DOHH2 (cell line): Measurements from ENCODE around the gene LRP10.

Experiments used
- EZH2phosphoT487 ChIP-seq: fragments of 200-600 bp; sonication (generic); IDR thresholded peaks from 2 replicates; pipeline ENCODE4 v1.6.1; 2017; ENCODE audit warnings: borderline replicate concordance, mild to moderate bottlenecking, antibody characterized with exemption, low read length, moderate library complexity, mixed read lengths
- TF ChIP-seq, protein P1 (sequence below): fragments of 200-600 bp; sonication (generic); IDR thresholded peaks from one replicate; pipeline ENCODE4 v1.5.1; 2014; ENCODE audit warnings: antibody characterized with exemption, mild to moderate bottlenecking, low read depth, low read length; ENCODE audit not compliant: poor library complexity, severe bottlenecking

DNA sequence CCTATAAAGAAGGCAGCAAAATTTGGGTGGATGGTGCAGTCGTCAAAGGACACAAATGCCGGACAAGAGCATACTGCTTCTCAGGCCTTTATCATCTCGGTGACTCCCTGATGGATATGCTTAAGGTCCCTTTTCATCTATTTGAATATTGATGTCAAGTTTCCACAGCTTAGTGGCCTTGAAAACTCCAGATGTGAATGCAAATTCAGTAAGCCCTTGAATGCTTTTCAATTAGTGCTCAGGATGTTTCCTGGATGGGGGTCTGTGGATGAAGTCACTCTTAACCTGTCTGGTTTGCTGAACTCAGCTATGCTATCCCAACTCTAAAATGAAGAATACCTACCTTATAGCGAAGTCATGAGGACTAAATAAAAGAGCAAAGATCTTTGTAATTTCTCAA is 22.2 kb downstream of the LRP10 start:
- TF ChIP-seq, protein P1, sequence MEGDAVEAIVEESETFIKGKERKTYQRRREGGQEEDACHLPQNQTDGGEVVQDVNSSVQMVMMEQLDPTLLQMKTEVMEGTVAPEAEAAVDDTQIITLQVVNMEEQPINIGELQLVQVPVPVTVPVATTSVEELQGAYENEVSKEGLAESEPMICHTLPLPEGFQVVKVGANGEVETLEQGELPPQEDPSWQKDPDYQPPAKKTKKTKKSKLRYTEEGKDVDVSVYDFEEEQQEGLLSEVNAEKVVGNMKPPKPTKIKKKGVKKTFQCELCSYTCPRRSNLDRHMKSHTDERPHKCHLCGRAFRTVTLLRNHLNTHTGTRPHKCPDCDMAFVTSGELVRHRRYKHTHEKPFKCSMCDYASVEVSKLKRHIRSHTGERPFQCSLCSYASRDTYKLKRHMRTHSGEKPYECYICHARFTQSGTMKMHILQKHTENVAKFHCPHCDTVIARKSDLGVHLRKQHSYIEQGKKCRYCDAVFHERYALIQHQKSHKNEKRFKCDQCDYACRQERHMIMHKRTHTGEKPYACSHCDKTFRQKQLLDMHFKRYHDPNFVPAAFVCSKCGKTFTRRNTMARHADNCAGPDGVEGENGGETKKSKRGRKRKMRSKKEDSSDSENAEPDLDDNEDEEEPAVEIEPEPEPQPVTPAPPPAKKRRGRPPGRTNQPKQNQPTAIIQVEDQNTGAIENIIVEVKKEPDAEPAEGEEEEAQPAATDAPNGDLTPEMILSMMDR = no peak
- no peak for TF ChIP-seq EZH2phosphoT487
